ENCODE data around the gene NAPA. TPM values are rescaled to one million over a fixed set of nuclear protein-coding genes. Genes with fewer than 3 reads are reported as not detected.
A peak's percentile ranks its signal among the peaks of the same experiment; 100 is the strongest.

Gene NAPA
- total and polyA plus RNA-seq, 2 of the 13 experiments (the other 11 are each of a cell fraction or from before 2014, with no cell fraction given), result 32.6 to 65.9 TPM

- TF ChIP-seq GMEB1 (CRISPR knock-in tag; IDR thresholded peaks at IDR 0.05; ENCODE audit: borderline replicate concordance) (peak; percentile 97), EEA1 (CRISPR knock-in tag; IDR thresholded peaks at IDR 0.05; ENCODE audit: borderline replicate concordance) (no peak), PRMT3 (CRISPR knock-in tag; IDR thresholded peaks at IDR 0.05; ENCODE audit: borderline replicate concordance, low read depth) (no peak), HES4 (CRISPR knock-in tag; IDR thresholded peaks at IDR 0.05; ENCODE audit: borderline replicate concordance) (no peak; the same call in 1 of the 2 replicates), RNF219 (CRISPR knock-in tag; IDR thresholded peaks at IDR 0.05) (no peak), SRY (CRISPR knock-in tag; IDR thresholded peaks at IDR 0.05) (no peak), SP1 (IDR thresholded peaks at IDR 0.05) (no peak), SP1 (CRISPR knock-in tag; IDR thresholded peaks at IDR 0.05) (peak; percentile 79), KDM4B (CRISPR knock-in tag; IDR thresholded peaks at IDR 0.05) (no peak), ARHGAP35 (CRISPR knock-in tag; IDR thresholded peaks at IDR 0.05; ENCODE audit: borderline replicate concordance) (no peak), HNRNPUL1 (IDR thresholded peaks at IDR 0.05; ENCODE audit: low read depth, low read length) (no peak), REL (CRISPR knock-in tag; conservative IDR thresholded peaks at IDR 0.05) (0 out of 2 replicates have a peak, but pooled peaks have one; percentile 41), HNF1B (CRISPR knock-in tag; IDR thresholded peaks at IDR 0.05) (peak; percentile 72), ZNF557 (CRISPR knock-in tag; IDR thresholded peaks at IDR 0.05) (no peak), ZNF639 (CRISPR knock-in tag; conservative IDR thresholded peaks at IDR 0.05) (peak; percentile 92), MLX (CRISPR knock-in tag; IDR thresholded peaks at IDR 0.05) (peak; percentile 28; the same call in 1 of the 2 replicates), ZNF652 (CRISPR knock-in tag; IDR thresholded peaks at IDR 0.05; ENCODE audit: borderline replicate concordance, low read depth) (no peak), ZNF556 (CRISPR knock-in tag; IDR thresholded peaks at IDR 0.05; ENCODE audit: borderline replicate concordance) (peak; percentile 81), THAP8 (CRISPR knock-in tag; IDR thresholded peaks at IDR 0.05; ENCODE audit: borderline replicate concordance) (no peak), ZNF296 (CRISPR knock-in tag; conservative IDR thresholded peaks at IDR 0.05) (no peak)
Observed at GRCh38 chr19:47514869-47515588, at the start of gene NAPA (continued).
